Peyer's patch (tissue), 4 donors: ENCODE results near the gene MYMK. TPM values are rescaled to one million over a fixed set of nuclear protein-coding genes. Genes with fewer than 3 reads are reported as not detected.

Source experiments
- DNase-seq, 3 donors: peaks; one replicate each; pipeline ENCODE4 v3.0.0-alpha.2; 2017 to 2019
- H3K27ac ChIP-seq, 4 donors: fragments of 200-600 bp; sonication (generic); one replicate each; pipeline ENCODE4 v1.5.1; 2016 to 2019
- H3K27me3 ChIP-seq, 2 donors: fragments of 200-600 bp; sonication (generic); one replicate each; pipeline ENCODE4 v1.5.1; 2019
- H3K36me3 ChIP-seq, 3 donors: fragments of 200-600 bp; sonication (generic); one replicate each; pipeline ENCODE4 v1.5.1; 2016 to 2019
- H3K4me1 ChIP-seq, 4 donors: fragments of 200-600 bp; sonication (generic); one replicate each; pipeline ENCODE4 v1.5.1; 2016 to 2019
- H3K4me3 ChIP-seq, 4 donors: fragments of 200-600 bp; sonication (generic); 1 replicate in 3 of 4; 2 replicates in 1 of 4; pipeline ENCODE4 v1.5.1; 2016 to 2019; ENCODE audit warnings: mild to moderate bottlenecking in 1 of 4
- H3K9me3 ChIP-seq, 4 donors: fragments of 200-600 bp; sonication (generic); one replicate each; pipeline ENCODE4 v1.5.1; 2016 to 2019; ENCODE audit warnings: mild to moderate bottlenecking in 1 of 4
- POLR2A ChIP-seq, 2 donors: fragments of 450-650 bp; IDR thresholded peaks; one replicate each; pipeline ENCODE4 v1.5.1; 2017; ENCODE audit warnings: antibody characterized with exemption in 2 of 2, mild to moderate bottlenecking in 2 of 2, moderate library complexity in 2 of 2
- total RNA-seq, 4 donors: library from RNA; depleted of rRNA; stranded (reverse); fragments of >200 nt; gene quantifications; one replicate each; pipeline ENCODE4 v1.1.0, GENCODE V29; 2016
- TF ChIP-seq, protein P1 (sequence below), 6 experiments: fragments of 450-650 bp in 4 of 6; fragments of 200-600 bp in 2 of 6; sonication (generic) in 1 of 6; IDR thresholded peaks; one replicate each; pipeline ENCODE4 v1.5.1; 2017 to 2019; ENCODE audit warnings: antibody characterized with exemption in 6 of 6, mild to moderate bottlenecking in 3 of 6, moderate library complexity in 1 of 6

Gene MYMK
- total RNA-seq, 4 donors from 2014 or later, result not detected

DNA sequence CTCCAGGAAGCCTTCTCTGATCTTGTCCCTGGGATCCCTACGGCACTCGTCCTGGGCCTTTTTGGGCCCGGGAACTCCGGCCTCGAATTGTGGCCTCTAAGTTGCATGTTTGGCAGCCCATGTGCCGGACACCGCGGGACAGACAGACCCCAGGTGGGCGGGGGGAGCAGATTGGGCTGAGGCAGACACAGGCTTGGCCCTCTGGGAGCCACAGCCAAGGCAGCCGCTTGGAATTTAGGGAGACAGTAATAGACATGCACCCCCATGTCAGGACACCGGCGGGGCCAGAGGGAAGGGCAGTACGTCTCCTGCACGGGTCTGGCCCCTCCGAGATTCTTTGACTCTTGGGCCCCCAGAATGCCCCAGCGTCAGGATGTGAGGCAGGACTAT is 45.9 kb upstream of the MYMK start:
- H3K9me3 ChIP-seq, result peaks cover 0 to 4% (median 0%) of the 10 kb centered on the region in 4 donors
- H3K27me3 ChIP-seq, result no peaks in the 10 kb centered on the region
- TF ChIP-seq, protein P1, sequence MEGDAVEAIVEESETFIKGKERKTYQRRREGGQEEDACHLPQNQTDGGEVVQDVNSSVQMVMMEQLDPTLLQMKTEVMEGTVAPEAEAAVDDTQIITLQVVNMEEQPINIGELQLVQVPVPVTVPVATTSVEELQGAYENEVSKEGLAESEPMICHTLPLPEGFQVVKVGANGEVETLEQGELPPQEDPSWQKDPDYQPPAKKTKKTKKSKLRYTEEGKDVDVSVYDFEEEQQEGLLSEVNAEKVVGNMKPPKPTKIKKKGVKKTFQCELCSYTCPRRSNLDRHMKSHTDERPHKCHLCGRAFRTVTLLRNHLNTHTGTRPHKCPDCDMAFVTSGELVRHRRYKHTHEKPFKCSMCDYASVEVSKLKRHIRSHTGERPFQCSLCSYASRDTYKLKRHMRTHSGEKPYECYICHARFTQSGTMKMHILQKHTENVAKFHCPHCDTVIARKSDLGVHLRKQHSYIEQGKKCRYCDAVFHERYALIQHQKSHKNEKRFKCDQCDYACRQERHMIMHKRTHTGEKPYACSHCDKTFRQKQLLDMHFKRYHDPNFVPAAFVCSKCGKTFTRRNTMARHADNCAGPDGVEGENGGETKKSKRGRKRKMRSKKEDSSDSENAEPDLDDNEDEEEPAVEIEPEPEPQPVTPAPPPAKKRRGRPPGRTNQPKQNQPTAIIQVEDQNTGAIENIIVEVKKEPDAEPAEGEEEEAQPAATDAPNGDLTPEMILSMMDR (IDR thresholded peaks at IDR 0.05), result no peak
- TF ChIP-seq POLR2A (IDR thresholded peaks at IDR 0.05), result no peak
- H3K4me3 ChIP-seq, result no peak overlapping the region
- no peak overlapping the region for H3K27ac ChIP-seq
- H3K4me1 ChIP-seq, result no peaks in the 10 kb centered on the region
- no peak for DNase-seq
- no peaks in the 10 kb centered on the region for H3K36me3 ChIP-seq

GRCh38 chr9:133569891-133570690 is 45.3 kb upstream of the MYMK start:
- no peak overlapping the region for H3K27ac ChIP-seq
- no peak overlapping the region for H3K4me3 ChIP-seq
- DNase-seq, result no peak
- H3K27me3 ChIP-seq, result no peaks in the 10 kb centered on the region
- H3K36me3 ChIP-seq, result no peaks in the 10 kb centered on the region
- H3K4me1 ChIP-seq, result no peaks in the 10 kb centered on the region
- H3K9me3 ChIP-seq, result peaks cover 0 to under 1% (median 0%) of the 10 kb centered on the region in 4 donors
- no peak for TF ChIP-seq POLR2A (IDR thresholded peaks at IDR 0.05)
- TF ChIP-seq, protein P1 (IDR thresholded peaks at IDR 0.05), result no peak

- no peaks in the 10 kb centered on the region for H3K4me1 ChIP-seq
- TF ChIP-seq, protein P1 (IDR thresholded peaks at IDR 0.05), result no peak
- no peak for TF ChIP-seq POLR2A (IDR thresholded peaks at IDR 0.05)
- H3K27ac ChIP-seq, result no peak overlapping the region
Measured at GRCh38 chr9:133569121-133569785, 44.5 kb upstream of the MYMK start.

DNA sequence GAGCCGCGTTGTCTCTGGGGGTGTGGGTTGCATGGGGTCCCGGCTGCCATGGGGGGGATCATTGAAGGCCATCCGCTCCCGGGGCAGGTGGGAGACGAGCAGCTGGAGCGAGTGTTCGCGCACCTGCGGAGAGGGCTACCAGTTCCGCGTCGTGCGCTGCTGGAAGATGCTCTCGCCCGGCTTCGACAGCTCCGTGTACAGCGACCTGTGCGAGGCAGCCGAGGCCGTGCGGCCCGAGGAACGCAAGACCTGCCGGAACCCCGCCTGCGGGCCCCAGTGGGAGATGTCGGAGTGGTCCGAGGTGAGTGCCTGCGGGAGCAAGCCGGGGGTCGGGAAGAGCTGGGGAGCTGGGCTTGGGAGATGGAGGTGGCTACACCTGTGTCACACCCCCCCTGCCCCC is 43.4 kb upstream of the MYMK start:
- Histone ChIP-seq H3K27ac (no peak overlapping the region), H3K4me3 (no peak overlapping the region), H3K9me3 (no peaks in the 10 kb centered on the region), H3K27me3 (no peaks in the 10 kb centered on the region), H3K36me3 (no peaks in the 10 kb centered on the region), H3K4me1 (peaks cover 0 to 4% (median 2%) of the 10 kb centered on the region in 4 donors)
- TF ChIP-seq, protein P1 (IDR thresholded peaks at IDR 0.05), result no peak
- TF ChIP-seq POLR2A (IDR thresholded peaks at IDR 0.05), result no peak
- no peak for DNase-seq

More at GRCh38 chr9:133569121-133569785, 44.5 kb upstream of the MYMK start:
- Histone ChIP-seq H3K4me3 (no peak overlapping the region), H3K9me3 (no peaks in the 10 kb centered on the region), H3K27me3 (no peaks in the 10 kb centered on the region), H3K36me3 (no peaks in the 10 kb centered on the region)
- no peak for DNase-seq

- Histone ChIP-seq H3K27me3 (no peaks in the 10 kb centered on the region), H3K4me1 (peaks cover 0 to 8% (median 3%) of the 10 kb centered on the region in 4 donors), H3K4me3 (no peak overlapping the region), H3K9me3 (no peaks in the 10 kb centered on the region), H3K27ac (no peak overlapping the region), H3K36me3 (no peaks in the 10 kb centered on the region)
- no peak for DNase-seq
- TF ChIP-seq, protein P1 (IDR thresholded peaks at IDR 0.05), result no peak
- TF ChIP-seq POLR2A (IDR thresholded peaks at IDR 0.05), result no peak
Measured at GRCh38 chr9:133566817-133567216, 42.1 kb upstream of the MYMK start.
